ENCODE measurements around the gene SPI1. TPM values are rescaled to one million over a fixed set of nuclear protein-coding genes. Genes with fewer than 3 reads are reported as not detected.

SPI1 gene
- total and polyA plus RNA-seq, 2 experiments from 2014 or later, result 0.13 to 2.0 TPM

GRCh38 chr11:47394050-47394321 is 15.6 kb upstream of the SPI1 start:
- Histone ChIP-seq H2AFZ (no peak overlapping the region), H4K20me1 (ENCODE audit: insufficient read depth, poor library complexity, severe bottlenecking) (no peaks in the 10 kb centered on the region), H3K27ac (no peak overlapping the region)

GRCh38 chr11:47393163-47394049 is 15.1 kb upstream of the SPI1 start:
- H3K4me3 ChIP-seq, result no peak overlapping the region
- peak; percentile 40 for DNase-seq (ENCODE audit: low spot score)
- WGBS (ENCODE audit: low lambda C conversion rate, missing lambda C conversion rate), result 81% methylated on average over 19 of the region's 20 CpGs

More at GRCh38 chr11:47394050-47394321, 15.6 kb upstream of the SPI1 start:
- H3K9me3 ChIP-seq (ENCODE audit: low read depth), result no peaks in the 10 kb centered on the region
- TF ChIP-seq EZH2phosphoT487 (IDR thresholded peaks at IDR 0.05; ENCODE audit: low read depth, severe bottlenecking, unreplicated experiment) (no peak), CTCF (IDR thresholded peaks at IDR 0.05; ENCODE audit: poor library complexity) (no peak), EZH2 (IDR thresholded peaks at IDR 0.05; ENCODE audit: borderline replicate concordance) (no peak)
- no peaks in the 10 kb centered on the region for H3K9me2 ChIP-seq (replicated peaks; ENCODE audit: insufficient read depth)
- H3K79me2 ChIP-seq, result no peaks in the 10 kb centered on the region
- H3K4me2 ChIP-seq, result no peak overlapping the region
- 94% methylated on average over 9 of the region's 9 CpGs for WGBS (ENCODE audit: low lambda C conversion rate, missing lambda C conversion rate)
- DNase-seq (ENCODE audit: low spot score), result no peak
- H3K4me1 ChIP-seq (ENCODE audit: insufficient read depth), result no peaks in the 10 kb centered on the region
- no peak overlapping the region for H3K4me3 ChIP-seq
- no peaks in the 10 kb centered on the region for H3K27me3 ChIP-seq
- no peaks in the 10 kb centered on the region for H3K36me3 ChIP-seq (replicated peaks; ENCODE audit: insufficient read depth, low read depth)

GRCh38 chr11:47392546-47393162 is 14.3 kb upstream of the SPI1 start:
- Histone ChIP-seq H3K27ac (no peak overlapping the region), H3K9me2 (replicated peaks; ENCODE audit: insufficient read depth) (no peaks in the 10 kb centered on the region), H2AFZ (no peak overlapping the region), H3K4me2 (no peak overlapping the region), H3K36me3 (replicated peaks; ENCODE audit: insufficient read depth, low read depth) (no peaks in the 10 kb centered on the region), H3K79me2 (no peaks in the 10 kb centered on the region), H4K20me1 (ENCODE audit: insufficient read depth, poor library complexity, severe bottlenecking) (no peaks in the 10 kb centered on the region), H3K4me1 (ENCODE audit: insufficient read depth) (no peaks in the 10 kb centered on the region), H3K4me3 (no peak overlapping the region), H3K27me3 (no peaks in the 10 kb centered on the region), H3K9me3 (ENCODE audit: low read depth) (no peaks in the 10 kb centered on the region)
- WGBS (ENCODE audit: low lambda C conversion rate, missing lambda C conversion rate), result 93% methylated on average over 13 of the region's 14 CpGs
- no peak for TF ChIP-seq CTCF (IDR thresholded peaks at IDR 0.05; ENCODE audit: poor library complexity)
- no peak for TF ChIP-seq EZH2phosphoT487 (IDR thresholded peaks at IDR 0.05; ENCODE audit: low read depth, severe bottlenecking, unreplicated experiment)
- no peak for DNase-seq (ENCODE audit: low spot score)

More at GRCh38 chr11:47393163-47394049, 15.1 kb upstream of the SPI1 start:
- Histone ChIP-seq H3K27me3 (no peaks in the 10 kb centered on the region), H3K9me2 (replicated peaks; ENCODE audit: insufficient read depth) (no peaks in the 10 kb centered on the region), H3K79me2 (no peaks in the 10 kb centered on the region), H3K9me3 (ENCODE audit: low read depth) (no peaks in the 10 kb centered on the region), H3K4me2 (no peak overlapping the region), H3K36me3 (replicated peaks; ENCODE audit: insufficient read depth, low read depth) (no peaks in the 10 kb centered on the region), H3K27ac (no peak overlapping the region), H4K20me1 (ENCODE audit: insufficient read depth, poor library complexity, severe bottlenecking) (no peaks in the 10 kb centered on the region), H2AFZ (no peak overlapping the region), H3K4me1 (ENCODE audit: insufficient read depth) (no peaks in the 10 kb centered on the region)
- TF ChIP-seq EZH2 (IDR thresholded peaks at IDR 0.05; ENCODE audit: borderline replicate concordance) (no peak), EZH2phosphoT487 (IDR thresholded peaks at IDR 0.05; ENCODE audit: low read depth, severe bottlenecking, unreplicated experiment) (no peak), CTCF (IDR thresholded peaks at IDR 0.05; ENCODE audit: poor library complexity) (no peak)
